Measurements from ENCODE around the gene EFCAB10. TPM values are rescaled to one million over a fixed set of nuclear protein-coding genes. Genes with fewer than 3 reads are reported as not detected.

EFCAB10 gene
- total RNA-seq, 3 donors from 2014 or later: not detected

GRCh38 chr7:105587909-105588635, 6.8 kb upstream of the EFCAB10 start:
- Histone ChIP-seq H3K36me3 (no peaks in the 10 kb centered on the region), H3K4me3 (no peak overlapping the region), H3K27ac (no peak overlapping the region), H3K9me3 (no peaks in the 10 kb centered on the region), H3K4me1 (no peaks in the 10 kb centered on the region), H3K27me3 (no peaks in the 10 kb centered on the region)
- TF ChIP-seq POLR2AphosphoS5 (IDR thresholded peaks at IDR 0.05) (no peak), POLR2A (IDR thresholded peaks at IDR 0.05) (no peak), CTCF (IDR thresholded peaks at IDR 0.05) (no peak)
- intact Hi-C loops (cut with DNase I; ENCODE audit: low total_unique reads): no loop called here
- DNase-seq (ENCODE audit: low spot score in 2 of 2): no peak

GRCh38 chr7:105585850-105586500, 4.7 kb upstream of the EFCAB10 start:
- H3K27me3 ChIP-seq: no peaks in the 10 kb centered on the region
- H3K4me1 ChIP-seq: no peaks in the 10 kb centered on the region
- no peak for DNase-seq (ENCODE audit: low spot score in 2 of 2)
- H3K36me3 ChIP-seq: no peaks in the 10 kb centered on the region
- intact Hi-C loops (cut with DNase I; ENCODE audit: low total_unique reads): no loop called here
- no peak for TF ChIP-seq POLR2A (IDR thresholded peaks at IDR 0.05)
- TF ChIP-seq CTCF (IDR thresholded peaks at IDR 0.05): no peak
- no peak for TF ChIP-seq POLR2AphosphoS5 (IDR thresholded peaks at IDR 0.05)
- no peaks in the 10 kb centered on the region for H3K9me3 ChIP-seq
- no peak overlapping the region for H3K4me3 ChIP-seq
- H3K27ac ChIP-seq: no peak overlapping the region

- no peak overlapping the region for H3K4me3 ChIP-seq
- intact Hi-C loops (cut with DNase I; ENCODE audit: low total_unique reads): no loop called here
- no peaks in the 10 kb centered on the region for H3K36me3 ChIP-seq
- no peaks in the 10 kb centered on the region for H3K4me1 ChIP-seq
- TF ChIP-seq POLR2A (IDR thresholded peaks at IDR 0.05): no peak
- no peak for TF ChIP-seq POLR2AphosphoS5 (IDR thresholded peaks at IDR 0.05)
- TF ChIP-seq CTCF (IDR thresholded peaks at IDR 0.05): no peak
- no peak overlapping the region for H3K27ac ChIP-seq
- no peak for DNase-seq (ENCODE audit: low spot score in 2 of 2)
- no peaks in the 10 kb centered on the region for H3K27me3 ChIP-seq
- no peaks in the 10 kb centered on the region for H3K9me3 ChIP-seq
Measured at GRCh38 chr7:105584165-105584564, 2.9 kb upstream of the EFCAB10 start.

GRCh38 chr7:105583061-105583460, 1.8 kb upstream of the EFCAB10 start:
- H3K9me3 ChIP-seq: no peaks in the 10 kb centered on the region
- no peak overlapping the region for H3K4me3 ChIP-seq
- no peaks in the 10 kb centered on the region for H3K4me1 ChIP-seq
- H3K36me3 ChIP-seq: no peaks in the 10 kb centered on the region
- H3K27me3 ChIP-seq: no peaks in the 10 kb centered on the region
- no peak for TF ChIP-seq POLR2AphosphoS5 (IDR thresholded peaks at IDR 0.05)
- TF ChIP-seq POLR2A (IDR thresholded peaks at IDR 0.05): no peak
- TF ChIP-seq CTCF (IDR thresholded peaks at IDR 0.05): no peak
- intact Hi-C loops (cut with DNase I; ENCODE audit: low total_unique reads): no loop called here
- no peak for DNase-seq (ENCODE audit: low spot score in 2 of 2)
- no peak overlapping the region for H3K27ac ChIP-seq

- no peak for DNase-seq (ENCODE audit: low spot score in 2 of 2)
- no peak overlapping the region for H3K27ac ChIP-seq
- no peaks in the 10 kb centered on the region for H3K9me3 ChIP-seq
- no peaks in the 10 kb centered on the region for H3K4me1 ChIP-seq
- no peaks in the 10 kb centered on the region for H3K36me3 ChIP-seq
- H3K27me3 ChIP-seq: no peaks in the 10 kb centered on the region
- no peak overlapping the region for H3K4me3 ChIP-seq
- intact Hi-C loops (cut with DNase I; ENCODE audit: low total_unique reads): no loop called here
- TF ChIP-seq POLR2A (IDR thresholded peaks at IDR 0.05) (no peak), CTCF (IDR thresholded peaks at IDR 0.05) (no peak), POLR2AphosphoS5 (IDR thresholded peaks at IDR 0.05) (no peak)
Measured at GRCh38 chr7:105580022-105580740, 1.1 kb downstream of the EFCAB10 start.

Measured in breast epithelium (tissue), 4 donors.